A549 (cell line): Measurements from ENCODE around the gene ITGA1. TPM values are rescaled to one million over a fixed set of nuclear protein-coding genes. Genes with fewer than 3 reads are reported as not detected.

Source experiments
- ATAC-seq, 2 experiments: fragments of 200-7000 bp in 1 of 2; fragments of >200 bp in 1 of 2; cut with Nextera tagmentation in 1 of 2; cut with Tn5 transposase in 1 of 2; 3 replicates each; pipeline versions ENCODE4 v1.8.0 to v1.9.1; 2018 to 2020; ENCODE audit warnings: mild to moderate bottlenecking in 1 of 2, moderate library complexity in 1 of 2
- CTCF ChIA-PET: fragments of 300-600 bp; sonication (Branson Sonifier 250); formaldehyde crosslinking; extraction: SDS; loops from one replicate; lab custom pipeline; 2021; ENCODE audit warnings: antibody characterized with exemption, inconsistent platforms; lab: Yijun Ruan, JAX
- POLR2A ChIA-PET: fragments of 350-600 bp; formaldehyde crosslinking; extraction: SDS; loops from one replicate; lab custom pipeline; 2021; ENCODE audit warnings: antibody characterized with exemption, inconsistent platforms; lab: Yijun Ruan, JAX
- DNase-seq, 2 experiments: peaks; one replicate each; pipeline versions ENCODE4 v3.0.0 to v3.0.0-alpha.2; 2011 to 2016; ENCODE audit warnings: low read depth in 1 of 2, low spot score in 1 of 2
- FAIRE-seq: peaks from 2 replicates; lab custom pipeline; 2011; peaks lifted over from hg19 to GRCh38; lab: Jason Lieb, UNC
- H3K27ac ChIP-seq, 2 experiments: fragments of >200 bp; sonication (Bioruptor Twin); formaldehyde crosslinking; 3 replicates each; pipeline ENCODE4 v1.5.1; 2016 to 2017
- H3K4me1 ChIP-seq: fragments of >200 bp; sonication (Bioruptor Twin); formaldehyde crosslinking; 3 replicates; pipeline ENCODE4 v1.6.1; 2016
- H3K4me2 ChIP-seq: fragments of >200 bp; sonication (Bioruptor Twin); formaldehyde crosslinking; 3 replicates; pipeline ENCODE4 v1.6.1; 2016
- H3K4me3 ChIP-seq: fragments of >200 bp; sonication (Bioruptor Twin); formaldehyde crosslinking; 3 replicates; pipeline ENCODE4 v1.5.1; 2016
- H3K9me3 ChIP-seq: fragments of >200 bp; sonication (Bioruptor Twin); formaldehyde crosslinking; 3 replicates; pipeline ENCODE4 v1.6.1; 2016
- ESRRA ChIP-seq: fragments of 150-350 bp; IDR thresholded peaks from 2 replicates; pipeline ENCODE4 v1.6.1; 2014; ENCODE audit warnings: mild to moderate bottlenecking, low read length, borderline replicate concordance
- FOXS1 ChIP-seq: fragments of 250-450 bp; sonication (Bioruptor Pico); IDR thresholded peaks from 2 replicates; pipeline ENCODE4 v1.5.0; 2020; ENCODE audit warnings: mild to moderate bottlenecking, moderate library complexity
- HDAC2 ChIP-seq: fragments of 200-600 bp; sonication (generic); IDR thresholded peaks from 2 replicates; pipeline ENCODE4 v1.6.1; 2016
- HEYL ChIP-seq: fragments of 250-450 bp; sonication (Bioruptor Pico); IDR thresholded peaks from 2 replicates; pipeline ENCODE4 v1.8.0; 2021; ENCODE audit warnings: mild to moderate bottlenecking, moderate library complexity
- HOXA7 ChIP-seq: fragments of 250-450 bp; sonication (Bioruptor Pico); IDR thresholded peaks from 2 replicates; pipeline ENCODE4 v1.5.0; 2020; ENCODE audit warnings: mild to moderate bottlenecking, moderate library complexity
- HOXB13 ChIP-seq: fragments of 250-450 bp; sonication (Bioruptor Pico); IDR thresholded peaks from 2 replicates; pipeline ENCODE4 v1.5.0; 2020; ENCODE audit warnings: low read depth, mild to moderate bottlenecking, moderate library complexity
- HOXB5 ChIP-seq: fragments of 250-450 bp; sonication (Bioruptor Pico); IDR thresholded peaks from 2 replicates; pipeline ENCODE4 v1.5.0; 2020; ENCODE audit warnings: mild to moderate bottlenecking, moderate library complexity
- JUNB ChIP-seq: fragments of >200 bp; sonication (Bioruptor Twin); formaldehyde crosslinking; IDR thresholded peaks from 2 replicates; pipeline ENCODE4 v1.6.1; 2016
- MAFK ChIP-seq: fragments of 450-650 bp; IDR thresholded peaks from 2 replicates; pipeline ENCODE4 v1.6.1; 2014; ENCODE audit not compliant: partially characterized antibody
- MAZ ChIP-seq: fragments of 150-350 bp; IDR thresholded peaks from 2 replicates; pipeline ENCODE4 v1.6.1; 2014; ENCODE audit warnings: antibody characterized with exemption, low read depth, low read length, borderline replicate concordance
- NFE2L2 ChIP-seq: fragments of 150-350 bp; conservative IDR thresholded peaks from 2 replicates; pipeline ENCODE4 v1.6.1; 2014; ENCODE audit warnings: low read length
- PHF8 ChIP-seq: fragments of 200-600 bp; sonication (generic); IDR thresholded peaks from 2 replicates; pipeline ENCODE4 v1.6.1; 2016; ENCODE audit warnings: low read depth, mild to moderate bottlenecking, antibody characterized with exemption, moderate library complexity, borderline replicate concordance
- POLR2AphosphoS2 ChIP-seq: conservative IDR thresholded peaks from 2 replicates; pipeline ENCODE4 v1.6.1; 2012; ENCODE audit warnings: low read length, improper control_type of control experiment, inconsistent platforms
- TP53 ChIP-seq: fragments of 250-450 bp; sonication (Bioruptor Pico); IDR thresholded peaks from 2 replicates; pipeline ENCODE4 v1.5.0; 2021; ENCODE audit warnings: mild to moderate bottlenecking, moderate library complexity
- ZC3H11A ChIP-seq: fragments of 450-650 bp; IDR thresholded peaks from 2 replicates; pipeline ENCODE4 v1.6.1; 2014; ENCODE audit warnings: antibody characterized with exemption, mild to moderate bottlenecking
- WGBS: methylation state at CpG from one replicate; pipeline ENCODE4 v1.1.6; 2017; ENCODE audit errors: missing lambda C conversion rate; 5-methylcytosine and 5-hydroxymethylcytosine counted together
- polyA plus RNA-seq, 4 experiments: library from polyadenylated mRNA; depleted of rRNA in 3 of 4; stranded (reverse); fragments of >200 nt; fragmentation: RNase III in 1 of 4; extraction: RNeasy Plus Mini Kit Qiagen cat#74134 plus additional on column Dnase treatment in 1 of 4; gene quantifications; 2 replicates in 3 of 4; 3 replicates in 1 of 4; pipeline ENCODE4 v1.2.3, GENCODE V29; 2011 to 2017
- TF ChIP-seq, protein P1 (sequence below): fragments of 450-650 bp; IDR thresholded peaks from 2 replicates; pipeline ENCODE4 v1.6.1; 2014; ENCODE audit warnings: antibody characterized with exemption
- TF ChIP-seq, protein P2 (sequence below): fragments of 250-450 bp; sonication (Bioruptor Pico); IDR thresholded peaks from 2 replicates; pipeline ENCODE4 v1.5.0; 2020; ENCODE audit warnings: low read depth, mild to moderate bottlenecking, moderate library complexity
- TF ChIP-seq, protein P3 (sequence below): fragments of 250-450 bp; sonication (Bioruptor Pico); IDR thresholded peaks from 2 replicates; pipeline ENCODE4 v1.5.0; 2021; ENCODE audit warnings: mild to moderate bottlenecking, moderate library complexity, borderline replicate concordance
- TF ChIP-seq, protein P4 (sequence below): fragments of >200 bp; sonication (Bioruptor Twin); formaldehyde crosslinking; IDR thresholded peaks from 2 replicates; pipeline ENCODE4 v1.6.1; 2016
- TF ChIP-seq, protein P5 (sequence below): fragments of >200 bp; sonication (Bioruptor Twin); formaldehyde crosslinking; IDR thresholded peaks from 3 replicates; pipeline ENCODE4 v1.6.1; 2016

Gene ITGA1
- polyA plus RNA-seq, 2 of the 4 experiments (the other 2 are of a cell fraction): 1.5 to 5.5 TPM

DNA sequence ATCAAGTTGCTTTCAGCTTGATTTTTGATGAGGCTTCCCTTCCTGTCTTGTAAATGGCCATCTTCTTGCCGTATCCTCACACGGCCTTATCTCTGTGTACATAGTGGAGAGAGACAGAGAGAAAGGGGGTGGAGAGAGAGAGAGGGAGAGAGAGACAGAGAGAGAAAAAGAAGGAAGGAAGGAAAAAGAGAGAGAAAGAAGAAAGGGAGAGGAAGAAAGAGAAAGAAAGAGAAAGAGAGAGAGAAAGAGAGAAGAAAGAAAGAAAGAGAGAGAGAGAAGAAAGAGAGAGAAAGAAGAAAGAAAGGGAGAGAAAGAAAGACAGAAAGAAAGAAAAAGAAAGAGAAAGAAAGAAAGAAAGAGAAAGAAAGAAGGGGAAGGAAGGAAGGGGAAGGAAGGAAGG is 46.6 kb downstream of the ITGA1 start:
- TF ChIP-seq TP53 (no peak), MAZ (no peak), HOXB5 (CRISPR knock-in tag) (no peak), HOXB13 (CRISPR knock-in tag) (no peak), POLR2AphosphoS2 (no peak), NFE2L2 (no peak)
- TF ChIP-seq, protein P1, sequence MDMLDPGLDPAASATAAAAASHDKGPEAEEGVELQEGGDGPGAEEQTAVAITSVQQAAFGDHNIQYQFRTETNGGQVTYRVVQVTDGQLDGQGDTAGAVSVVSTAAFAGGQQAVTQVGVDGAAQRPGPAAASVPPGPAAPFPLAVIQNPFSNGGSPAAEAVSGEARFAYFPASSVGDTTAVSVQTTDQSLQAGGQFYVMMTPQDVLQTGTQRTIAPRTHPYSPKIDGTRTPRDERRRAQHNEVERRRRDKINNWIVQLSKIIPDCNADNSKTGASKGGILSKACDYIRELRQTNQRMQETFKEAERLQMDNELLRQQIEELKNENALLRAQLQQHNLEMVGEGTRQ: no peak
- Histone ChIP-seq H3K4me3 (no peak overlapping the region), H3K27ac (no peak overlapping the region), H3K4me2 (no peak overlapping the region), H3K9me3 (no peaks in the 10 kb centered on the region), H3K4me1 (no peaks in the 10 kb centered on the region; the same call in 2 of the 3 replicates)
- DNase-seq (no peak), ATAC-seq (no peak), FAIRE-seq (no peak)
- POLR2A ChIA-PET: no interaction called here
- WGBS: 83% methylated on average over 2 of the region's 2 CpGs
- CTCF ChIA-PET: no interaction called here

DNA sequence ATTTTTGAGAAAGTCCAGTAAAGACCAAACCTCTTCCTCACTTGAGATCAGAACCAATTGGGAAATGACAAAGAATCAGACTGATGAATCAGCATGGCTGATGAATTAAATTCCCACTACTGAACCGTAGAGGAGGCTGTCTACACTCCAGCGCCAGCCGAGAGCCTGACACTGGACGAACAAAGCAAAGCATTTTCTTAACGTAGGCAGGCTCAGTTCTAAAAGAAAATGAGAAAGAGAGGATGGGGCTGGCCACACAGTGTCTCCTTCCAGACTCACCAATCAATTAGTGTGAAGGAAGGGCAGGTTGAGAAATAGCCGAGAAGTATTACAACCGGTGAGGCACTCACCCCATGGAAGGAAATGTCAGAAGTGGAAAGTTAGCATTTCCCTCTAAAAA is 49.4 kb downstream of the ITGA1 start:
- Histone ChIP-seq H3K4me1 (no peaks in the 10 kb centered on the region; the same call in 2 of the 3 replicates), H3K27ac (no peak overlapping the region), H3K4me2 (peak overlapping the region; percentile 17; the same call in 2 of the 3 replicates), H3K4me3 (no peak overlapping the region), H3K9me3 (no peaks in the 10 kb centered on the region)
- POLR2A ChIA-PET: no interaction called here
- no peak for DNase-seq
- WGBS: 51% methylated on average over 7 of the region's 7 CpGs
- no peak for FAIRE-seq
- TF ChIP-seq, protein P2, sequence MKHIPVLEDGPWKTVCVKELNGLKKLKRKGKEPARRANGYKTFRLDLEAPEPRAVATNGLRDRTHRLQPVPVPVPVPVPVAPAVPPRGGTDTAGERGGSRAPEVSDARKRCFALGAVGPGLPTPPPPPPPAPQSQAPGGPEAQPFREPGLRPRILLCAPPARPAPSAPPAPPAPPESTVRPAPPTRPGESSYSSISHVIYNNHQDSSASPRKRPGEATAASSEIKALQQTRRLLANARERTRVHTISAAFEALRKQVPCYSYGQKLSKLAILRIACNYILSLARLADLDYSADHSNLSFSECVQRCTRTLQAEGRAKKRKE (CRISPR knock-in tag): no peak
- TF ChIP-seq HOXB5 (CRISPR knock-in tag) (no peak), MAFK (peak; percentile 3)
- CTCF ChIA-PET: no interaction called here
- peak; percentile 54 to 76; a peak in 5 of 6 replicates for ATAC-seq

DNA sequence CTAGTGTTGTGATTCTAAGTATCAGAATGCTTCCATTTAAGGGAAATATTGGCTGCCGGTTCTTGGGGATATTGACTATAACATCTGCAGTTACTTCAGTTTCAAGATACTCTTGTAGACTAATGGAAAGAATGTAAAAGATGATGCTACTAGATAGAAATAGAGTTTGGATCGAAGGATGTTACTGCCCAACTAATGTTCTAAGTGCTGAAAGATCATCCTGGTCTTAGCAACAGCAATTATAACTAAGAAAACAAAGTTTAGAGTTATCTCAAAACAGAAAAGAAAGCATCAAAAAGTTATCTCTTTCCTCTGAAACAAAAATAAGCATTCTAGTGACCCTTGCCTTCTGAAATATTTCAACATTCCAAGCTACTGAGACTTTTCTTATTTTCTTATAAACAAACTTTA is 49.9 kb downstream of the ITGA1 start:
- no peak for FAIRE-seq
- no peak for TF ChIP-seq HOXA7
- TF ChIP-seq, protein P3, sequence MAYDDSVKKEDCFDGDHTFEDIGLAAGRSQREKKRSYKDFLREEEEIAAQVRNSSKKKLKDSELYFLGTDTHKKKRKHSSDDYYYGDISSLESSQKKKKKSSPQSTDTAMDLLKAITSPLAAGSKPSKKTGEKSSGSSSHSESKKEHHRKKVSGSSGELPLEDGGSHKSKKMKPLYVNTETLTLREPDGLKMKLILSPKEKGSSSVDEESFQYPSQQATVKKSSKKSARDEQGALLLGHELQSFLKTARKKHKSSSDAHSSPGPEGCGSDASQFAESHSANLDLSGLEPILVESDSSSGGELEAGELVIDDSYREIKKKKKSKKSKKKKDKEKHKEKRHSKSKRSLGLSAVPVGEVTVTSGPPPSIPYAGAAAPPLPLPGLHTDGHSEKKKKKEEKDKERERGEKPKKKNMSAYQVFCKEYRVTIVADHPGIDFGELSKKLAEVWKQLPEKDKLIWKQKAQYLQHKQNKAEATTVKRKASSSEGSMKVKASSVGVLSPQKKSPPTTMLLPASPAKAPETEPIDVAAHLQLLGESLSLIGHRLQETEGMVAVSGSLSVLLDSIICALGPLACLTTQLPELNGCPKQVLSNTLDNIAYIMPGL (CRISPR knock-in tag): no peak
- TF ChIP-seq, protein P4, sequence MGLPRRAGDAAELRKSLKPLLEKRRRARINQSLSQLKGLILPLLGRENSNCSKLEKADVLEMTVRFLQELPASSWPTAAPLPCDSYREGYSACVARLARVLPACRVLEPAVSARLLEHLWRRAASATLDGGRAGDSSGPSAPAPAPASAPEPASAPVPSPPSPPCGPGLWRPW: no peak
- TF ChIP-seq ESRRA: no peak
- TF ChIP-seq HEYL (CRISPR knock-in tag): no peak
- TF ChIP-seq FOXS1 (CRISPR knock-in tag): no peak
- TF ChIP-seq ZC3H11A: no peak
- no peak for TF ChIP-seq PHF8
- TF ChIP-seq HDAC2: no peak
- TF ChIP-seq, protein P5, sequence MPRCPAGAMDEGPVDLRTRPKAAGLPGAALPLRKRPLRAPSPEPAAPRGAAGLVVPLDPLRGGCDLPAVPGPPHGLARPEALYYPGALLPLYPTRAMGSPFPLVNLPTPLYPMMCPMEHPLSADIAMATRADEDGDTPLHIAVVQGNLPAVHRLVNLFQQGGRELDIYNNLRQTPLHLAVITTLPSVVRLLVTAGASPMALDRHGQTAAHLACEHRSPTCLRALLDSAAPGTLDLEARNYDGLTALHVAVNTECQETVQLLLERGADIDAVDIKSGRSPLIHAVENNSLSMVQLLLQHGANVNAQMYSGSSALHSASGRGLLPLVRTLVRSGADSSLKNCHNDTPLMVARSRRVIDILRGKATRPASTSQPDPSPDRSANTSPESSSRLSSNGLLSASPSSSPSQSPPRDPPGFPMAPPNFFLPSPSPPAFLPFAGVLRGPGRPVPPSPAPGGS: no peak
- no peak for TF ChIP-seq JUNB
- TF ChIP-seq, all 56 proteins: peak for 0
- Histone ChIP-seq H3K9me3 (no peaks in the 10 kb centered on the region), H3K4me3 (no peak overlapping the region), H3K4me1 (no peaks in the 10 kb centered on the region; the same call in 2 of the 3 replicates), H3K4me2 (peak overlapping the region; percentile 17; the same call in 1 of the 3 replicates), H3K27ac (no peak overlapping the region)
- WGBS: 87% methylated on average over 2 of the region's 2 CpGs
- ChIA-PET CTCF (no interaction called here), POLR2A (no interaction called here)
- DNase-seq (no peak), ATAC-seq (no peak)
